ENCODE results near the gene POLR2E. TPM values are rescaled to one million over a fixed set of nuclear protein-coding genes. Genes with fewer than 3 reads are reported as not detected.
"Not testable (repeated sequence)": the region's sequence is repeated elsewhere in the genome, so short reads cannot be mapped to it uniquely, and the experiment has no call there.

The POLR2E gene
- total RNA-seq, 4 donors from 2014 or later, result 117 to 228 (median 150) TPM

GRCh38 chr19:1132552-1133383, 37.6 kb upstream of the POLR2E start:
- TF ChIP-seq, protein P1, sequence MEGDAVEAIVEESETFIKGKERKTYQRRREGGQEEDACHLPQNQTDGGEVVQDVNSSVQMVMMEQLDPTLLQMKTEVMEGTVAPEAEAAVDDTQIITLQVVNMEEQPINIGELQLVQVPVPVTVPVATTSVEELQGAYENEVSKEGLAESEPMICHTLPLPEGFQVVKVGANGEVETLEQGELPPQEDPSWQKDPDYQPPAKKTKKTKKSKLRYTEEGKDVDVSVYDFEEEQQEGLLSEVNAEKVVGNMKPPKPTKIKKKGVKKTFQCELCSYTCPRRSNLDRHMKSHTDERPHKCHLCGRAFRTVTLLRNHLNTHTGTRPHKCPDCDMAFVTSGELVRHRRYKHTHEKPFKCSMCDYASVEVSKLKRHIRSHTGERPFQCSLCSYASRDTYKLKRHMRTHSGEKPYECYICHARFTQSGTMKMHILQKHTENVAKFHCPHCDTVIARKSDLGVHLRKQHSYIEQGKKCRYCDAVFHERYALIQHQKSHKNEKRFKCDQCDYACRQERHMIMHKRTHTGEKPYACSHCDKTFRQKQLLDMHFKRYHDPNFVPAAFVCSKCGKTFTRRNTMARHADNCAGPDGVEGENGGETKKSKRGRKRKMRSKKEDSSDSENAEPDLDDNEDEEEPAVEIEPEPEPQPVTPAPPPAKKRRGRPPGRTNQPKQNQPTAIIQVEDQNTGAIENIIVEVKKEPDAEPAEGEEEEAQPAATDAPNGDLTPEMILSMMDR (IDR thresholded peaks at IDR 0.05), result no peak
- no peak for TF ChIP-seq POLR2AphosphoS5 (IDR thresholded peaks at IDR 0.05)
- no peak for TF ChIP-seq POLR2A (IDR thresholded peaks at IDR 0.05)
- TF ChIP-seq EP300 (IDR thresholded peaks at IDR 0.05), result no peak
- 80% methylated on average over 1 of the region's 48 CpGs; no CpG with 5 or more reads in 1 of the 2 donors for WGBS, 2 donors (ENCODE audit: low coverage in 1 of 2)

GRCh38 chr19:1131718-1132551, 36.8 kb upstream of the POLR2E start:
- Histone ChIP-seq H3K27me3 (no peaks in the 10 kb centered on the region), H3K36me3 (peaks cover 0 to 27% of the 10 kb centered on the region in 2 donors), H3K9me3 (no peaks in the 10 kb centered on the region), H3K27ac (peak overlapping the region; percentile 54 to 87 (median 86)), H3K4me3 (peak overlapping the region; percentile 42 to 67), H3K4me1 (peaks cover 0 to 85% (median 36%) of the 10 kb centered on the region in 3 donors)
- whole genome bisulfite sequencing, 2 donors (ENCODE audit: low coverage in 1 of 2), result no CpG with 5 or more reads among the region's 64 CpGs
- TF ChIP-seq EP300 (IDR thresholded peaks at IDR 0.05) (peak; percentile 10), POLR2A (IDR thresholded peaks at IDR 0.05) (peak in 1 of 2 donors; percentile 35), POLR2AphosphoS5 (IDR thresholded peaks at IDR 0.05) (peak; percentile 96)
- TF ChIP-seq, protein P1 (IDR thresholded peaks at IDR 0.05), result peak in 2 of 4 experiments; percentile 12 to 47
- peak; percentile 86 for ATAC-seq

More at GRCh38 chr19:1132552-1133383, 37.6 kb upstream of the POLR2E start:
- H3K27ac ChIP-seq, result peak overlapping the region; percentile 54 to 87 (median 86)
- H3K4me3 ChIP-seq, result peak overlapping the region; percentile 42 to 67
- H3K36me3 ChIP-seq, result peaks cover 0 to 18% of the 10 kb centered on the region in 2 donors
- ATAC-seq, result no peak
- no peaks in the 10 kb centered on the region for H3K9me3 ChIP-seq
- H3K4me1 ChIP-seq, result peaks cover 0 to 85% (median 36%) of the 10 kb centered on the region in 3 donors
- no peaks in the 10 kb centered on the region for H3K27me3 ChIP-seq

GRCh38 chr19:1130771-1131717, 35.9 kb upstream of the POLR2E start:
- no peaks in the 10 kb centered on the region for H3K27me3 ChIP-seq
- peak overlapping the region; percentile 42 to 67 for H3K4me3 ChIP-seq
- peaks cover 0 to 85% (median 28%) of the 10 kb centered on the region in 3 donors for H3K4me1 ChIP-seq
- peaks cover 0 to 31% of the 10 kb centered on the region in 2 donors for H3K36me3 ChIP-seq
- ATAC-seq, result peak; percentile 3
- H3K9me3 ChIP-seq, result no peaks in the 10 kb centered on the region
- 58% methylated on average over 7 of the region's 22 CpGs; no CpG with 5 or more reads in 1 of the 2 donors for WGBS, 2 donors (ENCODE audit: low coverage in 1 of 2)
- TF ChIP-seq POLR2A (IDR thresholded peaks at IDR 0.05) (no peak), EP300 (IDR thresholded peaks at IDR 0.05) (no peak), POLR2AphosphoS5 (IDR thresholded peaks at IDR 0.05) (no peak)
- TF ChIP-seq, protein P1 (IDR thresholded peaks at IDR 0.05), result no peak
- peak overlapping the region; percentile 54 to 87 (median 86) for H3K27ac ChIP-seq

- H3K36me3 ChIP-seq, result peaks cover 0 to 42% of the 10 kb centered on the region in 2 donors
- no peaks in the 10 kb centered on the region for H3K9me3 ChIP-seq
- WGBS, 2 donors (ENCODE audit: low coverage in 1 of 2), result 60 to 73% methylated on average over 1 to 3 of the region's 18 CpGs
- H3K27ac ChIP-seq, result no peak overlapping the region
- TF ChIP-seq, protein P1 (IDR thresholded peaks at IDR 0.05), result no peak
- no peak for TF ChIP-seq POLR2AphosphoS5 (IDR thresholded peaks at IDR 0.05)
- no peak for TF ChIP-seq POLR2A (IDR thresholded peaks at IDR 0.05)
- no peak for TF ChIP-seq EP300 (IDR thresholded peaks at IDR 0.05)
- no peak overlapping the region for H3K4me3 ChIP-seq
- no peaks in the 10 kb centered on the region for H3K27me3 ChIP-seq
- peaks cover 0 to 75% (median 23%) of the 10 kb centered on the region in 3 donors for H3K4me1 ChIP-seq
- no peak for ATAC-seq
Measured at GRCh38 chr19:1129535-1129934, 34.4 kb upstream of the POLR2E start.

- H3K27me3 ChIP-seq, H3K27ac ChIP-seq, H3K9me3 ChIP-seq, ATAC-seq, H3K4me3 ChIP-seq: not testable (repeated sequence)
- peaks cover 0 to 75% (median 23%) of the 10 kb centered on the region in 3 donors for H3K4me1 ChIP-seq
- 90 to 100% methylated on average over 3 to 4 of the region's 7 CpGs for WGBS, 2 donors (ENCODE audit: low coverage in 1 of 2)
- H3K36me3 ChIP-seq, result peaks cover 0 to 47% of the 10 kb centered on the region in 2 donors
Measured at GRCh38 chr19:1129084-1129483, 33.9 kb upstream of the POLR2E start.
